ENCODE measurements around the gene RRM2. TPM values are rescaled to one million over a fixed set of nuclear protein-coding genes. Genes with fewer than 3 reads are reported as not detected.

The RRM2 gene
- total RNA-seq, 1 donor from 2014 or later: 21.2 TPM

GRCh38 chr2:10170256-10170655, 47.7 kb downstream of the RRM2 start:
- Mint-ChIP-seq H3K4me1 (ENCODE audit: low read depth, unreplicated experiment) (peaks cover 26% of the 10 kb centered on the region), H3K4me3 (ENCODE audit: unreplicated experiment) (no peak overlapping the region), H3K27ac (ENCODE audit: unreplicated experiment) (no peak overlapping the region), H3K9me3 (ENCODE audit: unreplicated experiment) (peaks cover 2% of the 10 kb centered on the region), H3K36me3 (ENCODE audit: unreplicated experiment) (no peaks in the 10 kb centered on the region), H3K27me3 (ENCODE audit: unreplicated experiment) (peaks cover 6% of the 10 kb centered on the region)
- DNase-seq: no peak
- TF ChIP-seq CTCF (IDR thresholded peaks at IDR 0.05; ENCODE audit: partially characterized antibody, unreplicated experiment): no peak

DNA sequence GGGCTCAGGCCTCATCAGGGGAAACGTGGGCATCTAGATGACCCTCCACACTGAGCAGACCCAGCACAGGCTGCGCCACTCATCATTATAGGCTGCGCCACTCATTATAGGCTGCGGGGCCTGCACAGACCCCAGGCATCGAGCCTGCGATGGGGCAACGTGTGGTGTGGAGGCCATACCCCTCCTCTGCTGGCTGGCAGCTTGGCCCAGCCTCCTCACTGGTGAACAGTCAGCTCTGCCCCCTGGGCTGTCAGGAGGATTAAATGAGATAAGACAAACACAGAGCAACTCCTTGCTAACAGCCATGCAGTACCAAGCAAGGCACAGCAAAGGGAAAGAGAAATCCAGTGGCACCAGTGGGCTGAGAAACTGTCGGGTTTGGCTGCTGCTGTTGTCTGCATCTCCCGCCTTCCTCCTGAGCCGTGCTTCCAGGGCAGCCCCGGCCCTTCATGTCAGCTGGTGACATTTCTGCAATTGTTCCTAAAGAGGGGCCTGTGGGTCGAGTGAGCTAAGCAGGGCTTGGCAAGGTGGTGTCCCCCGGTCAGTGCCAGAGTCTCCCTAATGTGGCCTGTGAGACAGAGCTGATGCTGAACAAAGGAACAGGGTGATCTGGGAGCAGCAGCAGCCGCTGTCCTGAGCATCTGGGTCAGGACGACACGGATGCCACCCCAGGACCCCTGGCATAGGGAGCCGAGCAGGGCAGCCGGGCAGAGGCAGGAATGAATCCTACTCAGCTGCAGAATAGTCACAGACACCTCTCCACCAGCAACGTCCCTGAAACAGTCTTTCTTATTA, 48.7 kb downstream of the RRM2 start:
- no peak for TF ChIP-seq CTCF (IDR thresholded peaks at IDR 0.05; ENCODE audit: partially characterized antibody, unreplicated experiment)
- DNase-seq: no peak
- peaks cover 18% of the 10 kb centered on the region for H3K4me1 Mint-ChIP-seq (ENCODE audit: low read depth, unreplicated experiment)
- peaks cover 5% of the 10 kb centered on the region for H3K27me3 Mint-ChIP-seq (ENCODE audit: unreplicated experiment)
- H3K36me3 Mint-ChIP-seq (ENCODE audit: unreplicated experiment): no peaks in the 10 kb centered on the region
- no peak overlapping the region for H3K27ac Mint-ChIP-seq (ENCODE audit: unreplicated experiment)
- H3K4me3 Mint-ChIP-seq (ENCODE audit: unreplicated experiment): no peak overlapping the region
- peaks cover 2% of the 10 kb centered on the region for H3K9me3 Mint-ChIP-seq (ENCODE audit: unreplicated experiment)

DNA sequence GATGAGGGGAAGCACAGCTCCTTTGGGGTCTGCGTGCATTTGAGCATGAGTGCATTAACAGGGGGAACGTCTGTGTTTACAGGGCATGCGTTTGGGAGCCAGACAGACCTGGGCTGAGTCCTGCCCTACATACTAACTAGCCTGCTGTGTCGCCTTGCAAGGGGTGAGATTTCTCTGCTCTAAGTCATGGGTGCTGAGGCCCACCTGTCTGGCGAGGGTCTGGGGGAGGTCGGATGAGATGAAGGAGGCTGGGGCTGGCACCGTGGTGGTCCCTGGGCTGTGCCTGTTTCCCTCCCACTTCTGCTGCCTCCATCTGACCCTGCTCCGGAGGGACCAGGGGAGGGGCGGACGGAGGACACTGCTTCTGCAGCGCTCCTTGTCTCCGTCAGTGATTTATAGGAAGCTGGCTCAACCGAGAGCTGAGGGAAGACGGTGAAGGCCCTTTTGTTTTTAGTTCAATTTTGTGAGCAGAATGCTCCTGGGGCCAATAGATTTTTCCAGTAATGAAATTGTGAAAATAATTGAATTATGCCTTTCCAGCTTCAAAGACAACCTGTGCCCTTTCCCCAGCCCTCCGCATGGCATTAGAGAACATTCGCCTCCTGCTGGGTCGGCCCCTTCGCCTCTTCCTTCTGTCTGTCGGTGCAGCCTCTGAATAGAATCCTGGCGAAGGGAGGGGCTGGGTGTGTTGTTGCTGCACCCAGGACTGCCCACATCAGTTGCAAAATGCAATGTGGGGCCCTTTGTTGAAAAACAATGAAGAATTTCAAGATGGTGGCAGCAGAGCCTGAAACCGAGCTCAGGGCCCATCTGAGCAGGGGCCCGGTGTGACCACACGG, 49.7 kb downstream of the RRM2 start:
- no peaks in the 10 kb centered on the region for H3K36me3 Mint-ChIP-seq (ENCODE audit: unreplicated experiment)
- H3K27me3 Mint-ChIP-seq (ENCODE audit: unreplicated experiment): peaks cover 5% of the 10 kb centered on the region
- no peak overlapping the region for H3K27ac Mint-ChIP-seq (ENCODE audit: unreplicated experiment)
- no peak for DNase-seq
- H3K4me3 Mint-ChIP-seq (ENCODE audit: unreplicated experiment): peak overlapping the region; percentile 8
- H3K9me3 Mint-ChIP-seq (ENCODE audit: unreplicated experiment): peaks cover 2% of the 10 kb centered on the region
- peaks cover 18% of the 10 kb centered on the region for H3K4me1 Mint-ChIP-seq (ENCODE audit: low read depth, unreplicated experiment)
- no peak for TF ChIP-seq CTCF (IDR thresholded peaks at IDR 0.05; ENCODE audit: partially characterized antibody, unreplicated experiment)

- no peak for DNase-seq
- Mint-ChIP-seq H3K36me3 (ENCODE audit: unreplicated experiment) (no peaks in the 10 kb centered on the region), H3K9me3 (ENCODE audit: unreplicated experiment) (peaks cover 2% of the 10 kb centered on the region), H3K27ac (ENCODE audit: unreplicated experiment) (no peak overlapping the region), H3K4me3 (ENCODE audit: unreplicated experiment) (no peak overlapping the region), H3K27me3 (ENCODE audit: unreplicated experiment) (peaks cover 2% of the 10 kb centered on the region), H3K4me1 (ENCODE audit: low read depth, unreplicated experiment) (peaks cover 11% of the 10 kb centered on the region)
- no peak for TF ChIP-seq CTCF (IDR thresholded peaks at IDR 0.05; ENCODE audit: partially characterized antibody, unreplicated experiment)
Measured at GRCh38 chr2:10173258-10174005, 50.9 kb downstream of the RRM2 start.
